Measurements from ENCODE around the gene HAO1.

The HAO1 gene

GRCh38 chr20:7938058-7938457 lies 2.2 kb downstream of the HAO1 start:
- Histone ChIP-seq H3K36me3 (ENCODE audit: insufficient read depth) (no peaks in the 10 kb centered on the region), H3K4me3 (IDR thresholded peaks at IDR 0.05; ENCODE audit: insufficient read depth, low read depth, low read length) (no peak overlapping the region), H3K27me3 (ENCODE audit: insufficient read depth, low read depth) (no peaks in the 10 kb centered on the region), H3K79me2 (ENCODE audit: insufficient read depth, low read depth) (no peaks in the 10 kb centered on the region), H3K4me2 (no peak overlapping the region), H3K9ac (no peak overlapping the region), H3K4me1 (ENCODE audit: low read depth, poor library complexity, severe bottlenecking) (no peaks in the 10 kb centered on the region), H3K27ac (no peak overlapping the region), H2AFZ (ENCODE audit: low read depth) (no peak overlapping the region), H4K20me1 (ENCODE audit: insufficient read depth) (no peaks in the 10 kb centered on the region)
- TF ChIP-seq CTCF (conservative IDR thresholded peaks at IDR 0.05; ENCODE audit: low read depth, low read length): no peak

- H3K9ac ChIP-seq: no peak overlapping the region
- no peaks in the 10 kb centered on the region for H3K27me3 ChIP-seq (ENCODE audit: insufficient read depth, low read depth)
- H3K4me1 ChIP-seq (ENCODE audit: low read depth, poor library complexity, severe bottlenecking): no peaks in the 10 kb centered on the region
- no peak overlapping the region for H3K4me3 ChIP-seq (IDR thresholded peaks at IDR 0.05; ENCODE audit: insufficient read depth, low read depth, low read length)
- no peak overlapping the region for H3K27ac ChIP-seq
- no peaks in the 10 kb centered on the region for H4K20me1 ChIP-seq (ENCODE audit: insufficient read depth)
- H2AFZ ChIP-seq (ENCODE audit: low read depth): no peak overlapping the region
- H3K36me3 ChIP-seq (ENCODE audit: insufficient read depth): no peaks in the 10 kb centered on the region
- H3K4me2 ChIP-seq: no peak overlapping the region
- H3K79me2 ChIP-seq (ENCODE audit: insufficient read depth, low read depth): no peaks in the 10 kb centered on the region
- no peak for TF ChIP-seq CTCF (conservative IDR thresholded peaks at IDR 0.05; ENCODE audit: low read depth, low read length)
These were observed 2.9 kb downstream of the HAO1 start for GRCh38 chr20:7937328-7937727.

GRCh38 chr20:7935027-7935551 lies 5.2 kb downstream of the HAO1 start:
- H3K27ac ChIP-seq: no peak overlapping the region
- no peaks in the 10 kb centered on the region for H3K27me3 ChIP-seq (ENCODE audit: insufficient read depth, low read depth)
- no peaks in the 10 kb centered on the region for H3K36me3 ChIP-seq (ENCODE audit: insufficient read depth)
- H3K4me2 ChIP-seq: no peak overlapping the region
- no peaks in the 10 kb centered on the region for H3K79me2 ChIP-seq (ENCODE audit: insufficient read depth, low read depth)
- H3K9ac ChIP-seq: no peak overlapping the region
- no peaks in the 10 kb centered on the region for H4K20me1 ChIP-seq (ENCODE audit: insufficient read depth)
- H2AFZ ChIP-seq (ENCODE audit: low read depth): no peak overlapping the region
- no peak overlapping the region for H3K4me3 ChIP-seq (IDR thresholded peaks at IDR 0.05; ENCODE audit: insufficient read depth, low read depth, low read length)
- TF ChIP-seq CTCF (conservative IDR thresholded peaks at IDR 0.05; ENCODE audit: low read depth, low read length): no peak
- H3K4me1 ChIP-seq (ENCODE audit: low read depth, poor library complexity, severe bottlenecking): no peaks in the 10 kb centered on the region

- no peak for TF ChIP-seq CTCF (conservative IDR thresholded peaks at IDR 0.05; ENCODE audit: low read depth, low read length)
- Histone ChIP-seq H3K36me3 (ENCODE audit: insufficient read depth) (no peaks in the 10 kb centered on the region), H3K9ac (no peak overlapping the region), H3K27ac (no peak overlapping the region), H3K27me3 (ENCODE audit: insufficient read depth, low read depth) (no peaks in the 10 kb centered on the region), H3K4me3 (IDR thresholded peaks at IDR 0.05; ENCODE audit: insufficient read depth, low read depth, low read length) (no peak overlapping the region), H2AFZ (ENCODE audit: low read depth) (no peak overlapping the region), H4K20me1 (ENCODE audit: insufficient read depth) (no peaks in the 10 kb centered on the region), H3K4me2 (no peak overlapping the region), H3K79me2 (ENCODE audit: insufficient read depth, low read depth) (no peaks in the 10 kb centered on the region), H3K4me1 (ENCODE audit: low read depth, poor library complexity, severe bottlenecking) (no peaks in the 10 kb centered on the region)
These were observed 6.9 kb downstream of the HAO1 start for GRCh38 chr20:7933346-7933745.
